Measurements from ENCODE around the gene MYB.
A peak's percentile ranks its signal among the peaks of the same experiment; 100 is the strongest.

The MYB gene

GRCh38 chr6:135251498-135252441, 70.7 kb downstream of the MYB start:
- DNase-seq (ENCODE audit: low spot score): no peak

- DNase-seq (ENCODE audit: low spot score): no peak
These were observed 73.4 kb downstream of the MYB start for GRCh38 chr6:135254471-135254870.

GRCh38 chr6:135256866-135257265, 75.8 kb downstream of the MYB start:
- DNase-seq (ENCODE audit: low spot score): peak; percentile 20

- DNase-seq (ENCODE audit: low spot score): no peak
These were observed 76.7 kb downstream of the MYB start for GRCh38 chr6:135257631-135258405.

GRCh38 chr6:135258970-135259369, 77.9 kb downstream of the MYB start:
- DNase-seq (ENCODE audit: low spot score): no peak

- no peak for DNase-seq (ENCODE audit: low spot score)
These were observed 79.5 kb downstream of the MYB start for GRCh38 chr6:135260612-135261011.

GRCh38 chr6:135261872-135262725, 81.0 kb downstream of the MYB start:
- DNase-seq (ENCODE audit: low spot score): no peak

GRCh38 chr6:135265278-135265677, 84.2 kb downstream of the MYB start:
- DNase-seq (ENCODE audit: low spot score): no peak

- DNase-seq (ENCODE audit: low spot score): no peak
These were observed 85.6 kb downstream of the MYB start for GRCh38 chr6:135266675-135267074.

GRCh38 chr6:135267085-135267484, 86.0 kb downstream of the MYB start:
- no peak for DNase-seq (ENCODE audit: low spot score)

- no peak for DNase-seq (ENCODE audit: low spot score)
These were observed 87.2 kb downstream of the MYB start for GRCh38 chr6:135268263-135268662.

- no peak for DNase-seq (ENCODE audit: low spot score)
These were observed 87.6 kb downstream of the MYB start for GRCh38 chr6:135268740-135269139.
